Measurements from ENCODE around the gene ITGA7.

GRCh38 chr12:55728939-55729818 lies 21.5 kb upstream of the ITGA7 start, which contains the start of gene CD63:
- TF ChIP-seq CTCF (IDR thresholded peaks at IDR 0.05; ENCODE audit: low read depth, low read length, poor library complexity, severe bottlenecking) (no peak), EZH2phosphoT487 (IDR thresholded peaks at IDR 0.05; ENCODE audit: borderline replicate concordance, low read length) (no peak)
